Mesodermal cell (in vitro differentiated cells): ENCODE results near the gene SPAG6.

ENCODE experiments used
- H3K27ac ChIP-seq: 2 replicates; pipeline ENCODE4 v1.7.0; 2013; ENCODE audit warnings: mild to moderate bottlenecking, low read depth, low read length, moderate library complexity; ENCODE audit not compliant: severe bottlenecking
- H3K36me3 ChIP-seq: 2 replicates; pipeline ENCODE4 v1.7.1; 2013; ENCODE audit warnings: mild to moderate bottlenecking, low read length, moderate library complexity; ENCODE audit not compliant: control insufficient read depth, insufficient read depth
- H3K4me1 ChIP-seq: one replicate; pipeline ENCODE4 v1.7.1; 2013; ENCODE audit warnings: mild to moderate bottlenecking, low read length; ENCODE audit not compliant: insufficient read depth, control insufficient read depth, poor library complexity, severe bottlenecking
- H3K4me3 ChIP-seq: 2 replicates; pipeline ENCODE4 v1.7.0; 2013; ENCODE audit warnings: low read length, control low read depth, mild to moderate bottlenecking; ENCODE audit not compliant: insufficient read depth, poor library complexity, severe bottlenecking; ENCODE audit errors: extremely low read depth
- H3K9me3 ChIP-seq: 2 replicates; pipeline ENCODE4 v1.7.1; 2013; ENCODE audit warnings: mild to moderate bottlenecking, low read length, moderate library complexity; ENCODE audit not compliant: control insufficient read depth
- WGBS, 2 experiments: methylation state at CpG; one replicate each; pipeline ENCODE4 v1.1.5; 2013; ENCODE audit warnings: missing lambda C conversion rate in 2 of 2; ENCODE audit not compliant: insufficient coverage in 2 of 2; 5-methylcytosine and 5-hydroxymethylcytosine counted together

Gene SPAG6

GRCh38 chr10:22436526-22436892 lies 91.2 kb downstream of the SPAG6 start:
- Histone ChIP-seq H3K4me1 (peaks cover 10% of the 10 kb centered on the region), H3K36me3 (no peaks in the 10 kb centered on the region), H3K9me3 (no peaks in the 10 kb centered on the region), H3K4me3 (peak overlapping the region; percentile 50), H3K27ac (peak overlapping the region; percentile 85)
- 59% methylated on average over 22 to 33 of the region's 35 CpGs for WGBS, 2 experiments

- Histone ChIP-seq H3K36me3 (no peaks in the 10 kb centered on the region), H3K4me3 (peak overlapping the region; percentile 50), H3K4me1 (peaks cover 13% of the 10 kb centered on the region), H3K27ac (peak overlapping the region; percentile 85), H3K9me3 (no peaks in the 10 kb centered on the region)
- WGBS, 2 experiments, result 6 to 7% methylated on average over 78 to 85 of the region's 85 CpGs
Measured at GRCh38 chr10:22436893-22437619, 91.8 kb downstream of the SPAG6 start.

GRCh38 chr10:22437620-22438588 lies 92.6 kb downstream of the SPAG6 start:
- Histone ChIP-seq H3K27ac (peak overlapping the region; percentile 85), H3K36me3 (no peaks in the 10 kb centered on the region), H3K4me3 (peak overlapping the region; percentile 50), H3K9me3 (no peaks in the 10 kb centered on the region), H3K4me1 (peaks cover 16% of the 10 kb centered on the region)
- WGBS, 2 experiments, result 8 to 12% methylated on average over 15 to 24 of the region's 27 CpGs

- 100% methylated on average over 1 of the region's 4 CpGs; no CpG with 5 or more reads in 1 of the 2 experiments for WGBS, 2 experiments
- Histone ChIP-seq H3K9me3 (no peaks in the 10 kb centered on the region), H3K4me1 (peaks cover 16% of the 10 kb centered on the region), H3K4me3 (no peak overlapping the region), H3K36me3 (no peaks in the 10 kb centered on the region), H3K27ac (no peak overlapping the region)
Measured at GRCh38 chr10:22438711-22439110, 93.4 kb downstream of the SPAG6 start.

- Histone ChIP-seq H3K36me3 (no peaks in the 10 kb centered on the region), H3K4me1 (peaks cover 10% of the 10 kb centered on the region), H3K9me3 (no peaks in the 10 kb centered on the region), H3K27ac (no peak overlapping the region), H3K4me3 (no peak overlapping the region)
Measured at GRCh38 chr10:22442063-22442462, 96.8 kb downstream of the SPAG6 start.

- no peak overlapping the region for H3K27ac ChIP-seq
- H3K36me3 ChIP-seq, result no peaks in the 10 kb centered on the region
- H3K4me1 ChIP-seq, result peaks cover 10% of the 10 kb centered on the region
- no peaks in the 10 kb centered on the region for H3K9me3 ChIP-seq
- WGBS, 2 experiments, result 89 to 91% methylated on average over 1 of the region's 1 CpG
- H3K4me3 ChIP-seq, result no peak overlapping the region
Measured at GRCh38 chr10:22442468-22442867, 97.2 kb downstream of the SPAG6 start.

- WGBS, 2 experiments, result 65 to 93% methylated on average over 3 of the region's 6 CpGs
- H3K36me3 ChIP-seq, result no peaks in the 10 kb centered on the region
- H3K9me3 ChIP-seq, result no peaks in the 10 kb centered on the region
- H3K4me3 ChIP-seq, result no peak overlapping the region
- H3K4me1 ChIP-seq, result peaks cover 7% of the 10 kb centered on the region
- H3K27ac ChIP-seq, result no peak overlapping the region
Measured at GRCh38 chr10:22443175-22443901, 98.0 kb downstream of the SPAG6 start.

- H3K4me1 ChIP-seq, result peaks cover 6% of the 10 kb centered on the region
- H3K36me3 ChIP-seq, result no peaks in the 10 kb centered on the region
- H3K27ac ChIP-seq, result no peak overlapping the region
- WGBS, 2 experiments, result 87 to 88% methylated on average over 1 to 3 of the region's 4 CpGs
- no peaks in the 10 kb centered on the region for H3K9me3 ChIP-seq
- no peak overlapping the region for H3K4me3 ChIP-seq
Measured at GRCh38 chr10:22444219-22444788, 99.0 kb downstream of the SPAG6 start.

- H3K36me3 ChIP-seq, result no peaks in the 10 kb centered on the region
- H3K4me1 ChIP-seq, result peaks cover 6% of the 10 kb centered on the region
- H3K9me3 ChIP-seq, result no peaks in the 10 kb centered on the region
- WGBS, 2 experiments, result 84 to 100% methylated on average over 1 to 2 of the region's 3 CpGs
- peak overlapping the region; percentile 19 for H3K27ac ChIP-seq
- no peak overlapping the region for H3K4me3 ChIP-seq
Measured at GRCh38 chr10:22445495-22445894, 100.2 kb downstream of the SPAG6 start.

- 80% methylated on average over 1 of the region's 2 CpGs; no CpG with 5 or more reads in 1 of the 2 experiments for WGBS, 2 experiments
- no peak overlapping the region for H3K27ac ChIP-seq
Measured at GRCh38 chr10:22447068-22447467, 101.8 kb downstream of the SPAG6 start.

More at GRCh38 chr10:22447068-22447467, 101.8 kb downstream of the SPAG6 start:
- no peaks in the 10 kb centered on the region for H3K9me3 ChIP-seq
- H3K4me1 ChIP-seq, result peaks cover 2% of the 10 kb centered on the region
- no peak overlapping the region for H3K4me3 ChIP-seq
- no peaks in the 10 kb centered on the region for H3K36me3 ChIP-seq
